Left cardiac atrium (tissue), 4 donors: ENCODE results near the gene PRDX2. TPM values are rescaled to one million over a fixed set of nuclear protein-coding genes. Genes with fewer than 3 reads are reported as not detected.

Experiments
- ATAC-seq, 2 donors: fragments of 200-7000 bp; cut with Tn5 transposase; one replicate each; pipeline ENCODE4 v1.9.1; 2020; ENCODE audit warnings: mild to moderate bottlenecking in 2 of 2, moderate library complexity in 2 of 2
- DNase-seq: peaks from one replicate; pipeline ENCODE4 v3.0.0-alpha.2; 2020
- intact Hi-C, 2 donors: fragments of 100-400 bp; cut with DNase I; formaldehyde crosslinking; loops; one replicate each; pipeline versions ENCODE4 v1.14.1 to v1.15.1; 2022 to 2023
- total RNA-seq, 2 donors: library from RNA; stranded (reverse); fragmentation: NEBNext Ultra II Directional; extraction: Animal tissue kit (Norgen Biotek cat#: 25700); gene quantifications; one replicate each; pipeline ENCODE4 v1.2.1, GENCODE V29; 2021
- donor health status: DM: no; HTN: yes; CAD: no.
- donor health status: DM: no; HTN: yes; CAD: no; lungs with severe emphysema.
- donor health status: DM: yes; HTN: yes; CAD: no.
- donor health status: Dilated cardiomyopathy.

Gene PRDX2
- total RNA-seq, 2 donors from 2014 or later: 525 to 629 TPM

GRCh38 chr19:12796146-12797071 lies 5.2 kb downstream of the PRDX2 start:
- DNase-seq (peak; percentile 83), ATAC-seq (peak in 1 of 2 donors; percentile 4)
- intact Hi-C loops: loop anchor here in 1 of 2 donors (1.0 kb wide), 1 partner anchor 19 kb away; no protein-coding TSS in a partner anchor

GRCh38 chr19:12794971-12795381 lies 6.6 kb downstream of the PRDX2 start:
- no peak for ATAC-seq
- no peak for DNase-seq
- intact Hi-C loops: no loop called here

- intact Hi-C loops: no loop called here
- no peak for DNase-seq
- ATAC-seq: no peak
These were observed 7.2 kb downstream of the PRDX2 start for GRCh38 chr19:12794196-12794941.

GRCh38 chr19:12793290-12794195 lies 8.1 kb downstream of the PRDX2 start:
- ATAC-seq (peak; percentile 39 to 43), DNase-seq (peak; percentile 94)
- intact Hi-C loops: loop anchor here in 1 of 2 donors (2.0 kb wide), 1 partner anchor 17 kb away; no protein-coding TSS in a partner anchor

GRCh38 chr19:12792853-12793289 lies 8.7 kb downstream of the PRDX2 start:
- intact Hi-C loops: loop anchor here in 1 of 2 donors (2.0 kb wide), 1 partner anchor 16 kb away; no protein-coding TSS in a partner anchor
- DNase-seq: no peak
- ATAC-seq: no peak

- DNase-seq (peak; percentile 78), ATAC-seq (no peak)
- intact Hi-C loops: loop anchor here in 1 of 2 donors (2.0 kb wide), 1 partner anchor 15 kb away; no protein-coding TSS in a partner anchor
These were observed 9.3 kb downstream of the PRDX2 start for GRCh38 chr19:12792051-12792852.

- intact Hi-C loops: loop anchor here in 1 of 2 donors (2.0 kb wide), 1 partner anchor 15 kb away; no protein-coding TSS in a partner anchor
- peak; percentile 65 for ATAC-seq
- DNase-seq: peak; percentile 99
These were observed 10.1 kb downstream of the PRDX2 start, which contains the start of gene JUNB for GRCh38 chr19:12791345-12792050. JUNB (plus strand) TSS chr19:12791486; CDS start chr19:12791772, 286 bp downstream.

GRCh38 chr19:12790628-12791344 lies 10.8 kb downstream of the PRDX2 start:
- ATAC-seq (no peak), DNase-seq (no peak)
- intact Hi-C loops: no loop called here

GRCh38 chr19:12789904-12790619 lies 11.5 kb downstream of the PRDX2 start:
- ATAC-seq (peak; percentile 48 to 50), DNase-seq (peak; percentile 98)
- intact Hi-C loops: no loop called here

- intact Hi-C loops: no loop called here
- DNase-seq (no peak), ATAC-seq (no peak)
These were observed 12.3 kb downstream of the PRDX2 start for GRCh38 chr19:12789098-12789903.

GRCh38 chr19:12788682-12789097 lies 12.9 kb downstream of the PRDX2 start:
- DNase-seq: peak; percentile 92
- ATAC-seq: no peak
- intact Hi-C loops: no loop called here

GRCh38 chr19:12788042-12788681 lies 13.4 kb downstream of the PRDX2 start:
- DNase-seq: no peak
- intact Hi-C loops: no loop called here
- ATAC-seq: no peak

GRCh38 chr19:12787458-12787857 lies 14.1 kb downstream of the PRDX2 start:
- no peak for ATAC-seq
- intact Hi-C loops: no loop called here

GRCh38 chr19:12786952-12787351 lies 14.6 kb downstream of the PRDX2 start:
- intact Hi-C loops: no loop called here
- no peak for DNase-seq
- ATAC-seq: no peak

More at GRCh38 chr19:12787458-12787857, 14.1 kb downstream of the PRDX2 start:
- DNase-seq: no peak
